Tibial nerve (tissue), 3 donors: ENCODE data around the gene RAPGEF6.

ENCODE experiments used
- POLR2A ChIP-seq, 2 donors: fragments of 450-650 bp; IDR thresholded peaks; one replicate each; pipeline ENCODE4 v1.6.1; 2017; ENCODE audit warnings: antibody characterized with exemption in 2 of 2, mild to moderate bottlenecking in 2 of 2, moderate library complexity in 2 of 2
- TF ChIP-seq, protein P1 (sequence below), 5 experiments: fragments of 200-600 bp in 3 of 5; fragments of 450-650 bp in 2 of 5; sonication (generic) in 3 of 5; IDR thresholded peaks; one replicate each; pipeline ENCODE4 v1.5.1; 2016 to 2019; ENCODE audit warnings: antibody characterized with exemption in 5 of 5, mild to moderate bottlenecking in 3 of 5, moderate library complexity in 2 of 5

- TF ChIP-seq, protein P1, sequence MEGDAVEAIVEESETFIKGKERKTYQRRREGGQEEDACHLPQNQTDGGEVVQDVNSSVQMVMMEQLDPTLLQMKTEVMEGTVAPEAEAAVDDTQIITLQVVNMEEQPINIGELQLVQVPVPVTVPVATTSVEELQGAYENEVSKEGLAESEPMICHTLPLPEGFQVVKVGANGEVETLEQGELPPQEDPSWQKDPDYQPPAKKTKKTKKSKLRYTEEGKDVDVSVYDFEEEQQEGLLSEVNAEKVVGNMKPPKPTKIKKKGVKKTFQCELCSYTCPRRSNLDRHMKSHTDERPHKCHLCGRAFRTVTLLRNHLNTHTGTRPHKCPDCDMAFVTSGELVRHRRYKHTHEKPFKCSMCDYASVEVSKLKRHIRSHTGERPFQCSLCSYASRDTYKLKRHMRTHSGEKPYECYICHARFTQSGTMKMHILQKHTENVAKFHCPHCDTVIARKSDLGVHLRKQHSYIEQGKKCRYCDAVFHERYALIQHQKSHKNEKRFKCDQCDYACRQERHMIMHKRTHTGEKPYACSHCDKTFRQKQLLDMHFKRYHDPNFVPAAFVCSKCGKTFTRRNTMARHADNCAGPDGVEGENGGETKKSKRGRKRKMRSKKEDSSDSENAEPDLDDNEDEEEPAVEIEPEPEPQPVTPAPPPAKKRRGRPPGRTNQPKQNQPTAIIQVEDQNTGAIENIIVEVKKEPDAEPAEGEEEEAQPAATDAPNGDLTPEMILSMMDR (IDR thresholded peaks at IDR 0.05), result no peak
- TF ChIP-seq POLR2A (IDR thresholded peaks at IDR 0.05), result no peak
Measured at GRCh38 chr5:131659290-131659689, 24.3 kb upstream of the RAPGEF6 start.
